ENCODE data around the gene NAALADL2.

Gene NAALADL2

GRCh38 chr3:175273573-175273972 is 414.4 kb downstream of the NAALADL2 start:
- no peak for DNase-seq

- DNase-seq = no peak
Measured at GRCh38 chr3:175274056-175274455, 414.9 kb downstream of the NAALADL2 start.

DNA sequence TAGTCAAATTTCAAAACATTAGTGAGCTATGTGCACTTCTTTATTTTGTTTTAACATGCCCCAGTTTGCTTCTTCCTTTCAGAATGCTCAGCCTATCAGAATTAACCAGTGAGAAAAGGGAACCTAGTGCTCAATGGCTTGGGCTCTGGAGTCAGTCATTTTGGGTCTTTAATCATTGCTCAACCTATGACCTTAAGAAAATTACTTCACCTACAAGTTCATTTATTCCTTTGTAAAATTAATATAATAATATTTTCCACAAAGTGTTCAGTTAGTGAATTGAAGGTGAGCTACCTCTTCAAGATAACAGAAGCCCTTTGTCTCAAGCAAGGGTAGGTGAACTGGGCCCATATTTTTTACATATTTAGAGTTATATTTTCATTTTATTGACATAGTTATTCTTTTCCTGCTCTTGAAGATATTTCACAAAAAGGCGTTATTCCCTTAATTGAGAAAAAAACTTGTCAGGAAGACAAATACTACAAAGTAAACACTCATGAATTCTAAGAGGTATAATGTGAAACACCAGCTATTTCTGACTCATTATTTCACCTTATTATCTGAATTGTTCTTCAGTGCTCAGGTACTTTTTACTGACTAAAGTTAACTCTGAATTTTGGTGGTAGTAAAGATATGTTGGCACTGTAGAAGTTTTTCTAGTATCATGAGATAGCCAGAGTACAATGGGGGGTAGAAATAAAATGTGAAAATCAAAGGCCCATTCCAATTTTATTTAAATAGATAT is 415.5 kb downstream of the NAALADL2 start:
- no peak for DNase-seq

DNA sequence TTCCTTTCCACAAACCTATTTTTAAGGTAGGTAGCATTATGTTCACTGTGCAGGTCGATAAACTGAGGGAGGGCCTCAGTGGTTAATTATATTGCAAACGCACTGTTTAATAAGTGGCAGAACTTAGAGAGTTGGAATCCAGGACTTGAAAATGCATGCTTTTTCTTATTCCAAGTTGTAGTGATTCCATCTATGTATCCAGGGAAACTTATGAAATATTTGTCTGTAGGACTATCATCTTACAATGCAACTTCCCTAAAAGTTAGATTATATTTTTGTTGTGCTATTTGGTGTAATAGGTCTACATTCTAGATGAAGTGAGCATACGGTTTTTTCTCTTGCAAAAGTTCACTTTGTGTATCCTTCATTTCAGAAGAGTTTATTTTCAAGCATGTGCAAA is 419.5 kb downstream of the NAALADL2 start:
- no peak for DNase-seq

DNA sequence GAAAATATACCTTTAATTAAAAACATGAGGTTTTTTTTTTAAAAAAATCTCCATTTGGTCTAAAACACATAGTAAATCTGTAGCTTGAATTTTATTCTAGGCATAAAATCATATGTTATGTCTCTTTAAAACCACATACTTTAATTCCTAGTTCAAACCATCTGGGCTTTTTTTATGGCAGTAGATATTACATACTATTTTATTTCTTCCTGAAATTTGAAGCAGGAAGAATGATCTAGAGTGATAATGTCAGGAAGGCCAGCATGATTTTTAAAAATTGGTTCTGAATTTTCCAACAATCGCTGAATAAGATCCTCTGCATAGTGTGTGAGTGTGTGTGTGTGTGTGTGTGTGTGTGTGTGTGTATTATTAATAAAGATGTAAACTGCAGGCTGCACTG is 420.3 kb downstream of the NAALADL2 start:
- DNase-seq = no peak

DNA sequence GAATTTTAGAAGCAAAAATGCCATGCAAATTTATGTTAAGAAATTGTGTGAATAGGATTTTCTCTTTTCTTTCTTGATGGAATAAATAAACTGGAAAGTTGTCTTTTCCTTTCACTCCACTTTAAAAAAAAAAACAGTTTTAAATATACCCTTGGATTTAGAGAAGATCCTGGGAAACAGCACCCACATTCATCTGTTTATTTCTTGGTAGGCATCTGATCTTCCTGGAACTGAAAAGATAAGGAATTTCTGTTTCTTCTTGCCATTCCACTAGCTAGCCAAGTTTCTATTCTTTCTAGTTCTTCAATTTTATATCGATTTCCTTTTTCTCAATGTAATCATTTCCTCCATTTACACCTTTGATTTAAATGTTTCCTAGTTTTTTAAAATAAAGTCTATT is 420.8 kb downstream of the NAALADL2 start:
- no peak for DNase-seq

- no peak for DNase-seq
Measured at GRCh38 chr3:175287361-175287963, 428.3 kb downstream of the NAALADL2 start.

DNA sequence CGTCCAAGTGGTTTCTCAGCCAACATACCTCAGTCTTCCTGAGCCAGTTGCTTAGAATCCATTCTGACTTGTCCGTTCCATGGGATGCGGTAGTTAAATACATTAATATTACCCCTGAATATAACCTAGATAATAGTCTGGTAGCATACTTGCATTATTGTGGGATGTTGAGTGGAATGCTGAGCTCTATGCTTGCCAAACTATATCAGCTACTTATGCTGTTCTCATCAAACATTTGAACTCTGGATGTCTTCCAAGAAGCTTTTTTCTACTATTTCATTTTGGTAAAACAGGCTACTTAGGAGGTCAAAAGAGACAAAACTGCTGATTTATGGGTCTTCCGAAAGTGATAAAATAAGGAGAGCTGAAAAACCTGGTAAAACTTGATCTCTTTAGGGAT is 429.5 kb downstream of the NAALADL2 start:
- DNase-seq = no peak

DNA sequence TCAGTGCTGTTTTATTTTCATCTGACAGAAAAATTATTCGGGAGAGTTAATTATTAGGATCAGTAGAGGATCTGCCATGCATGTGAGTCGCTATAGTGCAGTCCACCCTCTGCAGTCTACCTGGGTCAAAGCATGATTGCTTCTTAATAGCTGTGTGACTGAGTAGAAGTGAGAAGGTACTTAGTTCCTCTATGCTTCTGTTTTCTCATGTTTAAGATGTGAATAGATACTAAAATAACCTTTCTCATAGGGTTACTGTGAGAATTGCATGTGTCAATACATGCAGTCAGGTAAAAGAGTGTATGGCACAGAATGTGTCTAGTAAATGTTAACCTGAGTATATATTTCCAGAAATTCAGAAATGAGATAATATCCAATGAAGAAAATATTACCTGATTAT is 435.7 kb downstream of the NAALADL2 start:
- DNase-seq = no peak

DNA sequence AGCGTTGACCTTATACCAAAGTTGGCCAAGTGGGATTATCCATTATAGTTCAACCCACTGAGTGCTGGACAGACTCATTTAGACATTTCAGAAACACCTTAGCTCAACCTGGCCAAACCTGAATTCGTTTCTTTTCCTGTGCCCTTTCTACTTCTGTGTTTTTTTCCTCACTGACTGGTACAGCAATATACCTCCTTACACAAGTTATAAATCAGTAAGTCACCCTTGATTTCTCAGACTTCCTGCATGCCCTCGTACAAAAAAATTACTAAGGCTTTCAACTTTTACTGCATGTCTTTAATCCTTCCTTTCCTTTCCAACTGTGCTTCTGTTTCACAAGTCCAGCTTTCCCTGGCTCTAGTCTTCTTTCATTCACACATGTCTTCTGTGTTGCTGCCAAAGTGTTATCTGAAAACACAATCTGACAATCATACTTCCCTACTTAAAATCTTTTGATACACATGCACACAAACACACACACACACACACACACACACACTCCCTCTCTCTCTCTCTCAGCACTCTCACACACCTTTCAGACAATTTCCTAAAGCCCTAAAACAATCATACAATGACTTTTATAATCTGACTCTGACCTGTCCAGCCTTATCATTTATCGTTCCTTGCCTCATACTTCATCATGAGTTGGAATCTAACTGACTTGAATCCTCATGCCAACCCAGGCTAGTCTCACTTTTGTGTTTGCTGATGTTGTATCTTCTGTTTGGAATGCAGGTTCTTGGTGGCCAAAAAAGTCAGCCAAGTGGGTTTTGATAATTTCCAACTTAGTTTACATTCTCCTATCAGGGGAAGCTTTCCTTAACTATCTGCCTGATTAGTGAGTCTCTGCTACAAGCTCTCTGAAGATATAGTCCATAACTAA is 436.4 kb downstream of the NAALADL2 start:
- no peak for DNase-seq

- DNase-seq = no peak
Measured at GRCh38 chr3:175297216-175297615, 438.1 kb downstream of the NAALADL2 start.

GRCh38 chr3:175301741-175302140 is 442.6 kb downstream of the NAALADL2 start:
- no peak for DNase-seq

GRCh38 chr3:175304404-175304803 is 445.3 kb downstream of the NAALADL2 start:
- DNase-seq = no peak

DNA sequence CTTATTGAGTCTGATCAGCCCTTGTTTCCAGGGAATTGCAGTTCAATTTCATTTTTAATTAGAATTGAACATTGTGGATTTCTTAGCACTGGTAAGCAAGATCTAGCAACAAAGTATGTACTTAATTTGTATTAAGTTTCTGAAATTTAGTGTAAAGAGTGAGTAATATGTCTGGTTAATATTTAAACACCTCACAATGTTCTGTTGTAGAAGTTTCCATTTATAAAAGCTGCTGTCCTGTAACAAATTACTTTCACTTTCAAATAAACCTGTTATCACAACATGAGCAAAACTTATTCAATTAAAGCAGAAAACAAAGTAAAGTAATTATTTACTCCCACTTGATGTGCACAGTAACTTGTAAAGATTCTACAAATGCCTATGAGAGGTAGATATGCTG is 448.5 kb downstream of the NAALADL2 start:
- no peak for DNase-seq

DNA sequence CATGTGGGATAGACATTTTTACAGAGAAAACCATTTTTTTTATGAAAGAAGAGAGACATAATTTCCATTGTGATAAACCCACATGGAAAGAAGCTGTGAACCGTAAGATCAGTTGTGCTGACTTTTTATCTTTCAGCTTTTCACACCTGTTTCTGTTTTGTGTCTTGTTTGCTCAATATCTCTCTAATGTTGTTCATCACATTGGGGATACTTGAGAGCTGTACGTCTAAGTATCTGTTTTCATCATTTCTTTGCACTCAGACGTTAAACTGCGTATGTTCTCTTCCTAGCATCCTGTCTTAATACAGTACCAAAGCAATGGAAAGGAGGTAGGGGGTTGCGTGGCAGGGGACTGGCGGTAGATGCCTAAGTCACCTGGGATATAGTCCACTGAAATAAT is 449.0 kb downstream of the NAALADL2 start:
- no peak for DNase-seq

DNA sequence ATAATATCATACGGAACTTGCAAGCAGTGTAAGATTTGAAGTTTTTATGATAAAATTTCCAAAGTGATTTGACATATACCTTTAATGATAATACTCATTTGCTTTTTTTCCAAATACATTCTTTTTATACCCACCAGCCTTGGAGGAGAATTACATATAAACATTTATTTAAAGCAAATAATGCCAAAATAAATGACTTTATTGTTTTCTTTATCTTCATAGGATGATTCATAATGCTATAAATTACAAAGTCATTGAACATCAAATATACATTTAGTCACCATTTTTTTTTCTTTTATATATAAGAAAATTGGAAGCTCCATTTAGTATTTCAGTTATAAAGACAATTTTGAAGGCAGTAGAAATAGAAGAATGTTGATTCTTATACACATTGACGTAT is 450.9 kb downstream of the NAALADL2 start:
- DNase-seq = no peak

DNA sequence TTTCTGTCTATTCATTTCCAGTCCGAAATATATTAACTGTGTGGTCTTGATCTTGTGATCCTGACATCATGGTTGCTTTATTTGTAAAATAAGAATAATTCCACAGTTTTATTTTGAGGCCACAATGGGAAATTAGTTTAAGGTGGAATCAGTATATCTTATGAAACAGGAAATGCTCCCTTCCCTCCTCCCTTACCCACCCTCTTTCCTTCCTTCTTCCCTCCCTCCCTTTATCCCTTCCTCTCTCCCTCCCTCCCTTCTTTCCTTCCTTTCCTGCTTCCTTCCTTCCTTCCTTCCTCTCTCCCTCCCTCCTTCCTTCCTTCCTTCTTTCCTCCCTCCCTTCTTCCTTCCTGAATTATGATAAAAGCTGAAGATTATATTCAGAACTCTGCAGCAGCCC is 452.3 kb downstream of the NAALADL2 start:
- DNase-seq = no peak

GRCh38 chr3:175311946-175312345 is 452.8 kb downstream of the NAALADL2 start:
- no peak for DNase-seq

GRCh38 chr3:175312791-175313190 is 453.7 kb downstream of the NAALADL2 start:
- no peak for DNase-seq

DNA sequence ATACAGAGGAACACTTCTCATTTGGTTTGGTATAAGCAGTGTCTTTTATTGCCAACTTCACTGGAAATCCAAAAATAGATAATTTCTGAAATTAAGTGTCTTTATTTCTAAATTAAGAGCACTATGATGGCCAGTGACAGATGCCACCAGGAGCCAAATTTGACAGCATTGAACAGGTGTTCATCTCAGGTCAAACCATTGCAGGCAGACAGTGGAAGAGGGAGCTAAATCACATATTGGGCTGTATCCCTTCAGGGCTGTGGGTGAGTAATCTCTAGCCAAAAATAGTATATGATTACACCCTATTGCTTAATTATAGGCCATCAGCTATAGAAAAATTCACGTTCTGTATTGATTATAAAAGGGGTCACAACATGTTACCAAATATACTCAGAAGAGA is 457.7 kb downstream of the NAALADL2 start:
- DNase-seq = no peak

DNA sequence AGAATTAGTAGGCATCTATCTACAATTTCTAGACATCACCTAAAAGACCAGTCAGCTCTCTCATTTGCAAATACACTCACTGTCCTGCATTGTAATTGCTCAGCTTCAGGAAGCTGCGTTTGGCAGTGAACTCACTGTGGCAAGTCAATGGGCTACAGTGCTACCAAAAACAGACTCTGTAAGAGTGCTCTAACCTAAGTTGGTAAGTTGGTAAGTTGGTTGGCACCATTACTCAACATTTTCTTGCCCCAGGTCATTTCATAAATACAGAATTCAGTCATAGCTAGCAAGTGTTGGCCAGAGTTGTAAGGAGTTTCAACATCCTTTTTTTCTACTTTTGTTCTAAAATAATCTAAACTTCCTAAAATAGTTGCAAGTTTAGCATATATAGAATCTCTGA is 466.3 kb downstream of the NAALADL2 start:
- DNase-seq = no peak

DNA sequence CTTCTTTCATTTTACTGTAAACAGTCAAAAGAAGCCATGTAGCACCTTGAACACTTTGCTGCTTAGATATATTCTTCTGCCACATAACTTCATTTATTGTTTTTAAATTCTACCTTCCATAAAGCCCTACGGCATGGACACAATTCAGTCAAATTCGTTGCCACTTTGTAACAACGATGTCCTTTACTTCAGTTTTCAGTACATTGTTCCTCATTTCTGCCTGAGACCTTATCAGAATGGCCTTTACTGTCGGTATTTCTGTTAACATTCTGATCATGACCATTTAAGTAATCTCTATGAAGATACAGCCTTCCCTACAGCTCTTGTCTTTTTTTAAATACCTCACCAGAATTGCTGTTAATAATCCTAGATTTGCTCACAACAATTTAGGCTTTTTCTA is 466.9 kb downstream of the NAALADL2 start:
- no peak for DNase-seq

DNA sequence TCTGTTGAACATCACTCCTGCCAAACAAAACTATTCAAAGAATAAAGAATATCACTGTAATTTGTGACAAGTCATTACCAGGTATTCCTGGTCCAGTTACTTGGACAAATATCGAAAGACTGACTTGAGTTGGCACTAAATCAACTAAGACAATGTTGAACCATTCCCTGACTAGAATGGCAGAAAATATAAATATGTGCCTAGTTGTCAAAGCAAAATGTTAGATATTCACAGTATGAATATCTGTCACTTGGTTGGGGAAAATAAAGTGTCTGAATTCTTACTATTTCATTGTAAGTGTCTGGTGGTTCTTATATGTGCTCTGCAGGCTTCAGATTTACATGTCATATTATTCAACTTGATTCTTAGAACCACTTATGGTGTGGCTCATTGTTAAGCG is 470.2 kb downstream of the NAALADL2 start:
- DNase-seq = no peak

DNA sequence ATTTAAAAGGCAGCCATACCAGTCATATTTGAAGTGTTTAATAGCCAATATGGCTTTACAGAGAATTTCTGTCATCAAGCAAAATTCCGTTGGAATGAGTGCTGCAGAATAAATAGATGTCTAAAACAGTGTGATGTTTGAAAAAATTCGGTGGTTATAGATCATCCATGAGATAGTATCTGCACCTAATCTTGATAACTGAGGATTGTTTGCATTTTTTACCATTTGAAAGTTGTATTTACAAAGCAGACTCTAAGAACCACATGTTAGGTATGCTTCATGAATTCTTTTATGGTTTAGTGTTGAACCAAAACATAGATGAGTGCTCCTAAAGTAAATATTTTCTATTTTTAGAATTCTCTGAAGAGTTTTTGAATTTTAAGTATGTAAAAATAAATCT is 476.1 kb downstream of the NAALADL2 start:
- DNase-seq = no peak
